NCI-H1092 (cell line): Measurements from ENCODE around the gene TREML2.

ENCODE experiments used
- DNase-seq: peaks from one replicate; lab custom pipeline; 2025; lab: John Stamatoyannopoulos, UW

TREML2 gene

GRCh38 chr6:41176189-41176588 lies 24.8 kb downstream of the TREML2 start:
- no peak for DNase-seq

- no peak for DNase-seq
Measured at GRCh38 chr6:41175084-41175483, 25.9 kb downstream of the TREML2 start.

- DNase-seq, result no peak
Measured at GRCh38 chr6:41174610-41175009, 26.3 kb downstream of the TREML2 start.

GRCh38 chr6:41171908-41172307 lies 29.0 kb downstream of the TREML2 start:
- DNase-seq, result no peak

GRCh38 chr6:41170547-41171160 lies 30.3 kb downstream of the TREML2 start:
- no peak for DNase-seq

- DNase-seq, result no peak
Measured at GRCh38 chr6:41167173-41167963, 33.6 kb downstream of the TREML2 start.

GRCh38 chr6:41164551-41165120 lies 36.3 kb downstream of the TREML2 start:
- DNase-seq, result no peak

- DNase-seq, result no peak
Measured at GRCh38 chr6:41163419-41163717, 37.6 kb downstream of the TREML2 start.

GRCh38 chr6:41162687-41163418 lies 38.1 kb downstream of the TREML2 start, which contains the start of gene TREM2:
TREM2 (minus strand) TSS chr6:41163116; CDS start chr6:41163082, 34 bp downstream.
- no peak for DNase-seq

GRCh38 chr6:41161851-41162552 lies 38.9 kb downstream of the TREML2 start:
- DNase-seq, result no peak

- DNase-seq, result no peak
Measured at GRCh38 chr6:41161380-41161779, 39.6 kb downstream of the TREML2 start.

- DNase-seq, result no peak
Measured at GRCh38 chr6:41160933-41161332, 40.0 kb downstream of the TREML2 start.

GRCh38 chr6:41159415-41160082 lies 41.4 kb downstream of the TREML2 start:
- DNase-seq, result peak; percentile 74

GRCh38 chr6:41157323-41157722 lies 43.6 kb downstream of the TREML2 start:
- no peak for DNase-seq

- DNase-seq, result no peak
Measured at GRCh38 chr6:41156771-41157170, 44.2 kb downstream of the TREML2 start.

GRCh38 chr6:41156001-41156400 lies 44.9 kb downstream of the TREML2 start:
- no peak for DNase-seq

- no peak for DNase-seq
Measured at GRCh38 chr6:41155132-41155805, 45.7 kb downstream of the TREML2 start.

GRCh38 chr6:41153992-41154625 lies 46.8 kb downstream of the TREML2 start, which contains the start of gene TREML1:
TREML1 (minus strand) TSS chr6:41154347; CDS start chr6:41154288, 59 bp downstream.
- DNase-seq, result no peak

GRCh38 chr6:41153451-41153850 lies 47.5 kb downstream of the TREML2 start:
- no peak for DNase-seq

GRCh38 chr6:41150671-41151070 lies 50.3 kb downstream of the TREML2 start:
- DNase-seq, result no peak
